DOHH2 (cell line): ENCODE data around the gene DNAJC22.

Experiments used
- CTCF ChIP-seq: fragments of 200-600 bp; sonication (generic); IDR thresholded peaks from one replicate; pipeline ENCODE4 v1.5.1; 2014; ENCODE audit warnings: antibody characterized with exemption, mild to moderate bottlenecking, low read depth, low read length; ENCODE audit not compliant: poor library complexity, severe bottlenecking
- EZH2phosphoT487 ChIP-seq: fragments of 200-600 bp; sonication (generic); IDR thresholded peaks from 2 replicates; pipeline ENCODE4 v1.6.1; 2017; ENCODE audit warnings: borderline replicate concordance, mild to moderate bottlenecking, antibody characterized with exemption, low read length, moderate library complexity, mixed read lengths

DNA sequence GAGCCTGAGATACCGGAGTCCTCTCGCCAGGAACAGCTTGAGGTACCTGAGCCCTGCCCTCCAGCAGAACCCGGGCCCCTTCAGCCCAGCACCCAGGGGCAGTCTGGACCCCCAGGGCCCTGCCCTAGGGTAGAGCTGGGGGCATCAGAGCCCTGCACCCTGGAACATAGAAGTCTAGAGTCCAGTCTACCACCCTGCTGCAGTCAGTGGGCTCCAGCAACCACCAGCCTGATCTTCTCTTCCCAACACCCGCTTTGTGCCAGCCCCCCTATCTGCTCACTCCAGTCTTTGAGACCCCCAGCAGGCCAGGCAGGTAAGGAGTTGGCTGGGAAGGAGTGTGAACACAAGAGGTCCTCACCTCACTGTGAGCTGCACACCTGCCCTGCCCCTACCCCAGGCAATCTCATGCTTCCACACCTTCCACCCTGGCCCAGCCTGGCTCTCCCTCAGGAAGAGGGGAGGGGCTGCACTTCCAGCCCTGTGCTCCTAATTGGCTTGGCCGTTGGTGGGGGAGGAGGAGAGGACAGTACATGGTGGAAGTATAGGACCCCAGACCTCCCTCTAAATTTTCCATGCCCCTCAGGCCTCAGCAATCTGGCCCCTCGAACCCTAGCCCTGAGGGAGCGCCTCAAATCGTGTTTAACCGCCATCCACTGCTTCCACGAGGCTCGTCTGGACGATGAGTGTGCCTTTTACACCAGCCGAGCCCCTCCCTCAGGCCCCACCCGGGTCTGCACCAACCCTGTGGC, 15.9 kb upstream of the DNAJC22 start:
- TF ChIP-seq CTCF (no peak), EZH2phosphoT487 (no peak)
